Common myeloid progenitor, CD34-positive (primary cell): ENCODE data around the gene DPP10.

Experiments used
- CTCF ChIA-PET: fragments of 350-600 bp; sonication (Branson Sonifier 250); formaldehyde crosslinking; loops from one replicate; lab custom pipeline; 2021; ENCODE audit warnings: antibody characterized with exemption; lab: Charles Lee
- POLR2A ChIA-PET: fragments of 350-600 bp; sonication (Branson Sonifier 250); formaldehyde crosslinking; loops from one replicate; lab custom pipeline; 2021; ENCODE audit warnings: antibody characterized with exemption; lab: Charles Lee
- DNase-seq, 3 donors: peaks; one replicate each; pipeline versions ENCODE4 v3.0.0 to v3.0.0-alpha.2; 2013
- H3K27ac ChIP-seq, 2 experiments: 1 replicate in 1 of 2; 2 replicates in 1 of 2; pipeline ENCODE4 v1.7.0; 2013; ENCODE audit warnings: inconsistent platforms in 2 of 2, low read length in 2 of 2, mild to moderate bottlenecking in 2 of 2, low read depth in 1 of 2, moderate library complexity in 1 of 2; ENCODE audit not compliant: severe bottlenecking in 2 of 2, insufficient read depth in 1 of 2, poor library complexity in 1 of 2
- H3K27me3 ChIP-seq, 5 experiments: replicated peaks in 2 of 5; 1 replicate in 3 of 5; 2 replicates in 2 of 5; pipeline versions ENCODE4 v1.6.1 to v1.7.0; 2013; ENCODE audit warnings: low read length in 4 of 5, mild to moderate bottlenecking in 2 of 5, moderate library complexity in 2 of 5, inconsistent platforms in 1 of 5; ENCODE audit not compliant: insufficient read depth in 5 of 5, control insufficient read depth in 4 of 5
- H3K36me3 ChIP-seq, 4 experiments: 1 replicate in 2 of 4; 2 replicates in 2 of 4; pipeline versions ENCODE4 v1.6.1 to v1.7.0; 2013; ENCODE audit warnings: low read length in 3 of 4, control low read depth in 1 of 4, mild to moderate bottlenecking in 1 of 4; ENCODE audit not compliant: control insufficient read depth in 4 of 4, insufficient read depth in 4 of 4
- H3K4me1 ChIP-seq, 4 experiments: 1 replicate in 3 of 4; 2 replicates in 1 of 4; pipeline versions ENCODE4 v1.6.1 to v1.7.1; 2013; ENCODE audit warnings: low read length in 3 of 4, mild to moderate bottlenecking in 3 of 4, control low read depth in 1 of 4, inconsistent platforms in 1 of 4, moderate library complexity in 1 of 4; ENCODE audit not compliant: control insufficient read depth in 4 of 4, insufficient read depth in 4 of 4; ENCODE audit errors: control extremely low read depth in 1 of 4
- H3K4me3 ChIP-seq, 7 experiments: 1 replicate in 4 of 7; 2 replicates in 3 of 7; pipeline versions ENCODE4 v1.5.1 to v1.7.0; 2013; ENCODE audit warnings: mild to moderate bottlenecking in 7 of 7, low read length in 6 of 7, moderate library complexity in 6 of 7, inconsistent platforms in 2 of 7, low read depth in 2 of 7, control low read depth in 1 of 7; ENCODE audit not compliant: insufficient read depth in 4 of 7, control insufficient read depth in 1 of 7; ENCODE audit errors: extremely low read depth in 1 of 7
- H3K9me3 ChIP-seq, 5 experiments: 1 replicate in 4 of 5; 2 replicates in 1 of 5; pipeline versions ENCODE4 v1.6.1 to v1.7.1; 2013; ENCODE audit warnings: low read length in 4 of 5, mild to moderate bottlenecking in 2 of 5, inconsistent platforms in 1 of 5, low read depth in 1 of 5, moderate library complexity in 1 of 5; ENCODE audit not compliant: control insufficient read depth in 4 of 5, insufficient read depth in 2 of 5; ENCODE audit errors: control extremely low read depth in 1 of 5
- WGBS: methylation state at CpG from one replicate; pipeline ENCODE4 v1.1.5; 2013; ENCODE audit not compliant: insufficient coverage; 5-methylcytosine and 5-hydroxymethylcytosine counted together

DPP10 gene

GRCh38 chr2:114753145-114753544, 310.7 kb downstream of the DPP10 start:
- ChIA-PET CTCF (no interaction called here), POLR2A (no interaction called here)
- WGBS, result 100% methylated on average over 1 of the region's 2 CpGs
- Histone ChIP-seq H3K27me3 (no peaks in the 10 kb centered on the region), H3K4me1 (no peaks in the 10 kb centered on the region), H3K4me3 (no peak overlapping the region), H3K9me3 (no peaks in the 10 kb centered on the region), H3K36me3 (no peaks in the 10 kb centered on the region), H3K27ac (no peak overlapping the region)
- DNase-seq, result no peak

DNA sequence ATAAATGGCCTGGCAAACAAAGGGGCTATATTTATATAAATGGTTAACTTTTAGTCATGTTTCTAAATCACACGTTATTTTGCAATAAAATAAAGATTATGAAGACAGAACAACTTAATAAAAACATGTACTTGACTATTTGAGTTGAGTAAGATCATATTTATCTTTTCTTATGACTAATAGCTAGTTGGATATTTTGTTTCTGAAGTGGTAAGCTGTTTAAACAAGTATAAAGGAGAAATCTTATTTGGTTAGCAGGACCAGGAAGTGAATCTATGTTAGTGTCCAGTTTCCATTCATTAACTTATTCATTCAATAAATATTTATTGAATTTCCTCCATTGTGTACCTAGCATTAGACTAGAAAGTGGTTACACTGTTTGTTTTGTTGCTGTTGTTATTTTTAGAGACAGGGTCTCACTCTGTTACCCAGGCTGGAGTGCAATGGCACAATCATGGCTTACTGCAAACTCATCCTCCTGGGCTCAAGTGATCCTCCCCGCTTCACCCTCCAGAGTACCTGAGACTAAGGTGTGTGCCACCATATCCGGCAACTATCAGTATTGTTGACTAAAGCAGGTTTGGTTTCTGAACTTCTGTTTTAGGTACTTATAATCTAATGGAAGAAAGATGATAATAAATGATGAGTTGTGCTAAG, 312.6 kb downstream of the DPP10 start:
- Histone ChIP-seq H3K27ac (no peak overlapping the region), H3K9me3 (no peaks in the 10 kb centered on the region), H3K4me3 (no peak overlapping the region), H3K27me3 (no peaks in the 10 kb centered on the region), H3K36me3 (no peaks in the 10 kb centered on the region), H3K4me1 (no peaks in the 10 kb centered on the region)
- no peak for DNase-seq
- WGBS, result 100% methylated on average over 2 of the region's 3 CpGs
- ChIA-PET CTCF (no interaction called here), POLR2A (no interaction called here)

DNA sequence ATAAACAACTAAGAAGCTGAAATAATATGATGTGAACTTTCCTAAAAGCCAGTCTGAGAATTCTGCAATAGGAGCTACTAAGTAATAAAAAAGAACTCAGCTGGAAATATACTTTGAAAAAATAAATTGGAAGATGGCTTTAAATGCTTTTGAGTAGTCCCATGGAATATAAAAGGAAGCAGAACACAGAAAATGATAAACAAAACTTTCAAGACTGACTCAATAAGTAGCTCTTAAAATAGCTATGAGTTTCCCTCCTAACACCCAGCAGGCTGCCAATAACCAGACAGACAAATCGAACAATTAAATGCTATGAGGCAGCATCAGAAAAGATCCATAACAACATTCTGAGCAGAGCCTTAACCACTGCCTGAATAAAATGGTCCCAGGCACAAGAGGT, 319.9 kb downstream of the DPP10 start:
- POLR2A ChIA-PET, result no interaction called here
- DNase-seq, result no peak
- no peaks in the 10 kb centered on the region for H3K36me3 ChIP-seq
- no peak overlapping the region for H3K4me3 ChIP-seq
- H3K27ac ChIP-seq, result no peak overlapping the region
- CTCF ChIA-PET, result no interaction called here
- H3K4me1 ChIP-seq, result no peaks in the 10 kb centered on the region
- 100% methylated on average over 1 of the region's 1 CpG for WGBS
- H3K27me3 ChIP-seq, result no peaks in the 10 kb centered on the region
- H3K9me3 ChIP-seq, result no peaks in the 10 kb centered on the region

DNA sequence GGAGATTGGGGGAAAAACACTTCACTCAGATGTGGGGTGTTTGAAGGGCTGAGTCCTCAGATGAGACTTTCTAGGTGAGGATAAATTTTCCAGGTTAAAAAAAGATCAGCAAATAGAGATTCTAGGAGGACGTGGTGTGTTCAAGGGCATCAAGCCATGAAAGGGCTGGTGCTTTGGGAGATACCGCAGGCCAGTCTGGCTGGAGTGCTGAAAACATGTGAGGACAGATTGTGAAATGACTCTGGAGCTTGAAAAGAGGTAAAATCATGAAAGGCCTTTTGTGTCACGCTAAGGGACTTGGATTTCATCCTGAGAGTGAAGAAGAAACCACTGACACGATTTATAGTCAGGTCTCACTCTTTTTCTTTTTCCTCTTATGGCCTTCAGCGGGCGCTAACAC, 320.5 kb downstream of the DPP10 start:
- Histone ChIP-seq H3K27ac (no peak overlapping the region), H3K4me1 (no peaks in the 10 kb centered on the region), H3K27me3 (no peaks in the 10 kb centered on the region), H3K9me3 (no peaks in the 10 kb centered on the region), H3K4me3 (no peak overlapping the region), H3K36me3 (no peaks in the 10 kb centered on the region)
- ChIA-PET POLR2A (no interaction called here), CTCF (no interaction called here)
- no peak for DNase-seq
- 79% methylated on average over 4 of the region's 6 CpGs for WGBS

GRCh38 chr2:114769110-114769509, 326.7 kb downstream of the DPP10 start:
- POLR2A ChIA-PET, result no interaction called here

GRCh38 chr2:114769991-114770390, 327.6 kb downstream of the DPP10 start:
- Histone ChIP-seq H3K36me3 (no peaks in the 10 kb centered on the region), H3K27me3 (no peaks in the 10 kb centered on the region), H3K9me3 (no peaks in the 10 kb centered on the region), H3K27ac (no peak overlapping the region), H3K4me1 (no peaks in the 10 kb centered on the region), H3K4me3 (no peak overlapping the region)
- ChIA-PET CTCF (interaction anchor here (0.6 kb wide), 1 partner anchor 509 kb away, joined by 3 read pairs; no protein-coding TSS in a partner anchor), POLR2A (no interaction called here)
- 100% methylated on average over 1 of the region's 2 CpGs for WGBS
- no peak for DNase-seq

More at GRCh38 chr2:114769110-114769509, 326.7 kb downstream of the DPP10 start:
- no peaks in the 10 kb centered on the region for H3K36me3 ChIP-seq
- H3K27me3 ChIP-seq, result no peaks in the 10 kb centered on the region
- H3K4me3 ChIP-seq, result no peak overlapping the region
- no peaks in the 10 kb centered on the region for H3K4me1 ChIP-seq
- CTCF ChIA-PET, result no interaction called here
- no peaks in the 10 kb centered on the region for H3K9me3 ChIP-seq
- no peak for DNase-seq
- no peak overlapping the region for H3K27ac ChIP-seq
- 89% methylated on average over 1 of the region's 4 CpGs for WGBS

DNA sequence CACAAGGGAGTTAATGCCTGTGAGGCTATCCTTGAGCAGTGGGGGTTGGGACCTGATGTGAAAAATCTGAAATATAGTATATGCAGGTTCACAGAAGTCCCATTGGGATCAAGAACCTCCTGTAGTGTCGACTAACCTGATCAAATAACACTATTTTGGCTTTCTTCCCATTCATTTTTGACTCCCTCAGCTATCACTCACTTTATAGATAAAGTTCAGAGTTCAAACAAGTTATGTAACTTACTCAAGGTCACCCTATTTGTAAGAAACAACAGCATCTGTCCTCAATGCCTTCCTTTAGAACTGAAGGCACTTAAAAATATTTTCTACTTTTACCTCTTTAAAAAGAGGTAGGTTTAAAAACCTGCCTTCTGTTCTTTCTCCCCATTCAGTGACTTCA, 341.6 kb downstream of the DPP10 start:
- POLR2A ChIA-PET, result no interaction called here
- no peak overlapping the region for H3K27ac ChIP-seq
- no peaks in the 10 kb centered on the region for H3K9me3 ChIP-seq
- DNase-seq, result no peak
- H3K27me3 ChIP-seq, result peaks cover 0 to 2% (median 0%) of the 10 kb centered on the region in 5 experiments
- H3K4me3 ChIP-seq, result no peak overlapping the region
- no CpG with 5 or more reads among the region's 1 CpG for WGBS
- no peaks in the 10 kb centered on the region for H3K36me3 ChIP-seq
- CTCF ChIA-PET, result no interaction called here
- no peaks in the 10 kb centered on the region for H3K4me1 ChIP-seq
